M059J (cell line): ENCODE measurements around the gene RBM25. TPM values are rescaled to one million over a fixed set of nuclear protein-coding genes. Genes with fewer than 3 reads are reported as not detected.
A peak's percentile ranks its signal among the peaks of the same experiment; 100 is the strongest.

Experiments used
- DNase-seq: peaks from one replicate; pipeline ENCODE4 v3.0.0-alpha.2; 2012; ENCODE audit warnings: low read depth
- total RNA-seq: library from RNA; depleted of rRNA; stranded (reverse); fragments of >200 nt; shearing (Covaris generic); gene quantifications from 2 replicates; pipeline ENCODE4 v1.2.3, GENCODE V29; 2014; rRNA removed

The RBM25 gene
- total RNA-seq, 1 experiment from 2014 or later, result 24.5 TPM

GRCh38 chr14:73168691-73169090 is 110.4 kb downstream of the RBM25 start:
- no peak for DNase-seq

GRCh38 chr14:73169855-73170254 is 111.5 kb downstream of the RBM25 start:
- peak; percentile 13 for DNase-seq

GRCh38 chr14:73170686-73171085 is 112.4 kb downstream of the RBM25 start:
- no peak for DNase-seq

GRCh38 chr14:73172500-73172899 is 114.2 kb downstream of the RBM25 start:
- no peak for DNase-seq

- peak; percentile 57 for DNase-seq
Measured at GRCh38 chr14:73173092-73173735, 114.9 kb downstream of the RBM25 start.

Other genes starting within 250 kb of the RBM25 start
- gene DPF3, start 164.4 kb upstream of the RBM25 start, total RNA-seq, result 5.4 and 8.3 TPM in 2 replicates
- gene DCAF4, start 132.1 kb upstream of the RBM25 start, total RNA-seq, result 24.5 and 42.4 TPM in 2 replicates
- 8.5 and 13.8 TPM in 2 replicates for gene ZFYVE1, start 31.4 kb upstream of the RBM25 start, total RNA-seq
- gene PSEN1, start 78.0 kb downstream of the RBM25 start, total RNA-seq, result 34.6 and 44.9 TPM in 2 replicates
- gene PAPLN, start 179.0 kb downstream of the RBM25 start, total RNA-seq, result 0.44 and 2.0 TPM in 2 replicates